ENCODE data around the gene TSPEAR. TPM values are rescaled to one million over a fixed set of nuclear protein-coding genes. Genes with fewer than 3 reads are reported as not detected.
"Not testable (repeated sequence)": the region's sequence is repeated elsewhere in the genome, so short reads cannot be mapped to it uniquely, and the experiment has no call there.

Gene TSPEAR
- total and polyA plus RNA-seq, 7 donors, result not detected

DNA sequence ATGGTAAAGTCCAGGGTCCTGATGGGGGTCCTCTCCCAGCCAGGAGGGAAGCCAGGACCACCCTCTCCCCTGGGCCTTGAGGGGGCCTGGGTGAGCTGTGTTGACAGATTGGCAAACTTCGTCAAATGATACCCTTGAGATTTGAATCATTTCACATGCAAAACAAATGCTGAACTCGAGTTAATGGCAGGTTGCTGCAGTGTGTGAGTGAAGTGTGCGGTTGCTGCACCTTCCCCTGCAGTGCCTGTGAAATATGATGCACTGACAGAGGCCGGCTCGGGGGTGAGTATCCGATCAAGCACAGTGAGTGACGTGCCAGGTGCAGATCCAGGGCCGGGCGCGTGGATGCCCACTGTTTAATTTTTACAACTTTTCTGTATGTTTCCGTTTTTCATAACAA is 23.7 kb downstream of the TSPEAR start:
- no peaks in the 10 kb centered on the region for H3K36me3 ChIP-seq (ENCODE audit: insufficient read depth in 1 of 2, low read depth in 1 of 2)
- H3K27ac ChIP-seq, result no peak overlapping the region
- no peak overlapping the region for H3K4me3 ChIP-seq
- DNase-seq, result no peak
- 18 to 23% (median 18%) methylated on average over 11 of the region's 11 CpGs for WGBS, 3 donors
- intact Hi-C loops (cut with DNase I), result no loop called here
- TF ChIP-seq, protein P1, sequence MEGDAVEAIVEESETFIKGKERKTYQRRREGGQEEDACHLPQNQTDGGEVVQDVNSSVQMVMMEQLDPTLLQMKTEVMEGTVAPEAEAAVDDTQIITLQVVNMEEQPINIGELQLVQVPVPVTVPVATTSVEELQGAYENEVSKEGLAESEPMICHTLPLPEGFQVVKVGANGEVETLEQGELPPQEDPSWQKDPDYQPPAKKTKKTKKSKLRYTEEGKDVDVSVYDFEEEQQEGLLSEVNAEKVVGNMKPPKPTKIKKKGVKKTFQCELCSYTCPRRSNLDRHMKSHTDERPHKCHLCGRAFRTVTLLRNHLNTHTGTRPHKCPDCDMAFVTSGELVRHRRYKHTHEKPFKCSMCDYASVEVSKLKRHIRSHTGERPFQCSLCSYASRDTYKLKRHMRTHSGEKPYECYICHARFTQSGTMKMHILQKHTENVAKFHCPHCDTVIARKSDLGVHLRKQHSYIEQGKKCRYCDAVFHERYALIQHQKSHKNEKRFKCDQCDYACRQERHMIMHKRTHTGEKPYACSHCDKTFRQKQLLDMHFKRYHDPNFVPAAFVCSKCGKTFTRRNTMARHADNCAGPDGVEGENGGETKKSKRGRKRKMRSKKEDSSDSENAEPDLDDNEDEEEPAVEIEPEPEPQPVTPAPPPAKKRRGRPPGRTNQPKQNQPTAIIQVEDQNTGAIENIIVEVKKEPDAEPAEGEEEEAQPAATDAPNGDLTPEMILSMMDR (IDR thresholded peaks at IDR 0.05), result no peak
- H3K9me3 ChIP-seq, result peaks cover 3% of the 10 kb centered on the region
- H3K27me3 ChIP-seq (ENCODE audit: insufficient read depth in 3 of 3, low read length in 2 of 3), result peaks cover 0 to 39% (median 7%) of the 10 kb centered on the region in 3 donors
- H3K4me1 ChIP-seq, result no peaks in the 10 kb centered on the region
- ATAC-seq, result no peak

DNA sequence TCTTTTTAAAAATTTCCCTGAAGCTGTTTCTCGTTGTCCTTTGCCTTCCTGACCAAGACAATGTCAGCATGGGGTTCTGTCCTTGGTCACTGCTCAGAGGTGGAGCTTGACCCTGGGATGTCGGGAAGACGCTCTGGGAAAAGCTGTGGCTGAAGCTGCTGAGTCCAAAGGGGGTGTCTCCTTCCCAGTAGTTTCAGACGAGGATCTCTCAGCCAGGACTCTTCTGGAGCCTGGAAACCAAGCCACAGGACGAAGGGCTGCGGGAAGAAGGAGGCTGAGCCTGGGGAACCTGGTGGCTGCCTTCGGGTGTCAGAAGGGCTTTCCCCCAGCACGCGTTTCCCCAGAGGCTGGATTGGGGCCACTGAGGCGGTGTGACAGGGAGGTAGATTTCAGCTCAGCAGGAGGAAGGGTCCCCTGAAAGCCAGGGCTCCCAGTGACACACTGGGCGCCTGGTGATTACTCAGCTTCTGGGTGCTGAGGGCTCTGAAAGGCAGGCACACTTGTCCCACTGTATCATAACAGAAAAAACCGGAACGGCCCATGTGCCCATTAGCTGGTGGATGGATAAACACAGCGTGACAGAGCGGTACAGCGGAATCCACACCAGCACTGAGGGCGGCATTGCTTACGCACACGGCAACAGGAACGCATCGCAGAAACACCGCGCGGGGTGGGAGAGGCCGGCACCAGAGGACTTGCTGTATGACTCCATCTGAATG is 24.4 kb downstream of the TSPEAR start:
- Histone ChIP-seq H3K36me3 (ENCODE audit: insufficient read depth in 1 of 2, low read depth in 1 of 2) (no peaks in the 10 kb centered on the region), H3K27ac (no peak overlapping the region), H3K9me3 (no peaks in the 10 kb centered on the region), H3K4me1 (no peaks in the 10 kb centered on the region), H3K4me3 (no peak overlapping the region), H3K27me3 (ENCODE audit: insufficient read depth in 3 of 3, low read length in 2 of 3) (peaks cover 0 to 43% (median 9%) of the 10 kb centered on the region in 3 donors)
- ATAC-seq, result no peak
- no peak for DNase-seq
- intact Hi-C loops (cut with DNase I), result no loop called here
- TF ChIP-seq, protein P1 (IDR thresholded peaks at IDR 0.05), result no peak
- 28 to 34% (median 29%) methylated on average over 25 of the region's 25 CpGs for WGBS, 3 donors

DNA sequence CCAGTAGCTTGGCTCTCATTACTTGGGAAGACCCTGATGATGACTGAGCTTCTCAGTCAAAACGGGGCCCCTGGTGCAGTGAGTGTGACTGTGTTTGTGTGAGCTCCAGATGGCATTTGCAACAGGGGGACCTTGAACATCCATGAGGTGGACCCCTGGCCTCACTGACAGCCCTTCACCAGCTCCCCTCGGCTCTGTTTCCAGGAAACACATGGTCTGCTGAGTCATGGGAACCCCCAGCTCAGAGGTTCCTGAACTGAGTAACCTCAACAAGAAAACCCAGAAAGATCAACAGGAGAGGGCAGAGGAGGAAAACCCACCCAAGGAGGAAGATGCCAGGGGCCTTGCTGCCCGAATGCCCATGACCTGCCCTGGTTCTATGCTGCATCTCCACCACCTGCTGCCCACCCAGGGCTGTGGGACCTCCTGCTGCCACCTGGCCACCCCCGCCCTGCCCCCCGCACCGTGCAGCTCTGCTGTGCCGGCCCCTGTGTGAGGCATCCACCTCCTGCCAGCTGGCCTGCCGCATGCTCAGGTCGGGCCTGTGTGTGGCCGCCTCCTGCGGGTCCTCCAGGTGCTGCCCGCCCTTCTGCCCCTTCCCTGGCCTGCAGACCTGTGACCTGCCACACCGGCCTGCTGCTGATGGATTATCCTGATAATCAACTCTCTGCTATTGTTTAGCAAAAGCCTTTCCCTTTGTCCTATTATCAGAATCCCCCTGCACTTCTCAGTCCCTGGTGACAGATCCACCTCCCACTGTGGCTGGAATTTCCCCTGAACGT is 25.2 kb downstream of the TSPEAR start:
- intact Hi-C loops (cut with DNase I), result no loop called here
- no peak overlapping the region for H3K27ac ChIP-seq

DNA sequence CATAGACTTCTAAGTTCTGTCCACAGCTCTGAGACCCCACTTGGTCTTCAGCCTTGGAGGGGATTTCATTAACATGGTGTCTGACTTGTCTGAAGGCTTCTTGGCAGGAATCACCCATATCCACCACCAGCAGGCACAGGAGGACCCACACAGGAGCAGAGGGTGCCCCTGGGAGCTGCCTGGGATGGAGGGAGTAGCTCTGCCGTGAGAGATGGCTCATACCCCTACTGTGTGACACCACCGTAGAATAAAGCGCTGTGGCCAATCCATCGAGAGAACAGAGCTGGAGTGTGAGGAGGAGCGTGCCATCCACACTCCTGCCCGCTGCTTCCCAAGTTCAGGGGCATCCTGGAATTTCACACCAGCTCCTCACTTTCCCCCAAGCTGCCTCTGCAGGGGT is 26.3 kb downstream of the TSPEAR start:
- DNase-seq; intact Hi-C loops (cut with DNase I); ATAC-seq; H3K36me3 ChIP-seq (ENCODE audit: insufficient read depth in 1 of 2, low read depth in 1 of 2); H3K27ac ChIP-seq; H3K9me3 ChIP-seq; H3K4me1 ChIP-seq; H3K4me3 ChIP-seq: not testable (repeated sequence)
- WGBS, 3 donors, result 73 to 82% (median 76%) methylated on average over 6 of the region's 6 CpGs
- peaks cover 0 to 48% (median 11%) of the 10 kb centered on the region in 3 donors for H3K27me3 ChIP-seq (ENCODE audit: insufficient read depth in 3 of 3, low read length in 2 of 3)

More for the DNA sequence above, 25.2 kb downstream of the TSPEAR start:
- ATAC-seq, result no peak
- TF ChIP-seq, protein P1 (IDR thresholded peaks at IDR 0.05), result no peak
- Histone ChIP-seq H3K36me3 (ENCODE audit: insufficient read depth in 1 of 2, low read depth in 1 of 2) (no peaks in the 10 kb centered on the region), H3K27me3 (ENCODE audit: insufficient read depth in 3 of 3, low read length in 2 of 3) (peaks cover 0 to 43% (median 11%) of the 10 kb centered on the region in 3 donors), H3K4me1 (no peaks in the 10 kb centered on the region), H3K9me3 (no peaks in the 10 kb centered on the region), H3K4me3 (no peak overlapping the region)
- DNase-seq, result no peak
- WGBS, 3 donors, result 36 to 46% (median 39%) methylated on average over 12 to 14 of the region's 14 CpGs

DNA sequence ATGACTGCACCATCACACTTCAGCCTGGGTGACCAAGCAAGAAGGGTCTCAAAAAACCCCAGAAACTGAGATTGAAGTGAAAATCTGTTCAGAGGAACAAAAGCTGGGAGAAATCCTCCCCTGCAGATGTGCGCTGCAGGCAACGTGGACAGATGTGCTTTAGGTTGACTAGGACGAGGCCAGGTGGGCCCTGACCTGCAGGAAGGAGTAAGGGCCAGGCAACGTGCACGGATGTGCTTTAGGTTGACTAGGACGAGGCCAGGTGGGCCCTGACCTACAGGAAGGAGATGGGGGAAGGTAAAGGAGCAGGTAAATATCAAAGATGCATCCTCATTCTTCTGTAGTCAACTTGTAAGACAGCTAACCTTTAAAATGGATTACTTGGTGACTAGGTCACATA is 26.9 kb downstream of the TSPEAR start:
- TF ChIP-seq, protein P1 (IDR thresholded peaks at IDR 0.05), result no peak
- Histone ChIP-seq H3K27me3 (ENCODE audit: insufficient read depth in 3 of 3, low read length in 2 of 3) (peaks cover 0 to 52% (median 11%) of the 10 kb centered on the region in 3 donors), H3K4me3 (no peak overlapping the region), H3K4me1 (no peaks in the 10 kb centered on the region), H3K9me3 (no peaks in the 10 kb centered on the region), H3K36me3 (ENCODE audit: insufficient read depth in 1 of 2, low read depth in 1 of 2) (no peaks in the 10 kb centered on the region), H3K27ac (no peak overlapping the region)
- no peak for ATAC-seq
- 66 to 77% (median 74%) methylated on average over 6 of the region's 6 CpGs for WGBS, 3 donors
- intact Hi-C loops (cut with DNase I), result no loop called here
- DNase-seq, result no peak

Data from psoas muscle (tissue), 8 donors.